Germinal center (tissue), 1 donor: ENCODE results near the gene MACIR.
A peak's percentile ranks its signal among the peaks of the same experiment; 100 is the strongest.
"Not testable (repeated sequence)": the region's sequence is repeated elsewhere in the genome, so short reads cannot be mapped to it uniquely, and the experiment has no call there.

Experiments
- DNase-seq: peaks from one replicate; pipeline ENCODE4 v3.0.0; 2012; ENCODE audit warnings: mixed read lengths, low spot score

MACIR gene

GRCh38 chr5:103258368-103258956 is at the start of gene MACIR:
Gene MACIR (plus strand): TSS chr5:103258763. CDS start chr5:103275920, 17,157 bp downstream.
- peak; percentile 93 for DNase-seq

GRCh38 chr5:103209065-103209464 is 49.5 kb upstream of the MACIR start:
- no peak for DNase-seq

GRCh38 chr5:103210952-103211351 is 47.6 kb upstream of the MACIR start:
- DNase-seq: no peak

- no peak for DNase-seq
Measured at GRCh38 chr5:103211576-103212561, 46.7 kb upstream of the MACIR start.

- DNase-seq: no peak
Measured at GRCh38 chr5:103216137-103216536, 42.4 kb upstream of the MACIR start.

GRCh38 chr5:103216697-103217096 is 41.9 kb upstream of the MACIR start:
- no peak for DNase-seq

DNA sequence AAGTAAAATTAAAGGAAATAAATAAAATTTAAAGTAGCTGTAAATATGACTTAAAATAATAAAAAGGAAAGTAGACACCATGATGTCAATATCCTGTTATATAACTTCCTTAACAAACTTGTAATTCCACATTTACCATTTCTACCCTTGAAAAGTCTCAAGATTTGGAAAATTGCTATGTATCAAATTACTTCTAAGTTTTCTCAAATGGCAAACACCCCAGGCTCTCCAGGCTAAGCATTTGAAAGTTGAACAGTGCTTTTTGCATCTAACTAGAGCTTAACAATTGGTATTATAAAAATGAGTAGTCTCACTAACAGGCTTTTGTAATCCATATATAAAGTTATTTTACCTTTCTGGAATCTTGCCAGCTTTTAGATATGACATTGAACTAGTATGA is 41.5 kb upstream of the MACIR start:
- DNase-seq: no peak

- no peak for DNase-seq
Measured at GRCh38 chr5:103218164-103218563, 40.4 kb upstream of the MACIR start.

- not testable (repeated sequence) for DNase-seq
Measured at GRCh38 chr5:103219074-103219473, 39.5 kb upstream of the MACIR start.

GRCh38 chr5:103223031-103223955 is 35.3 kb upstream of the MACIR start:
- no peak for DNase-seq

GRCh38 chr5:103224118-103224893 is 34.3 kb upstream of the MACIR start:
- DNase-seq: peak; percentile 14

- no peak for DNase-seq
Measured at GRCh38 chr5:103224894-103225246, 33.7 kb upstream of the MACIR start.

GRCh38 chr5:103228061-103228460 is 30.5 kb upstream of the MACIR start:
- no peak for DNase-seq

DNA sequence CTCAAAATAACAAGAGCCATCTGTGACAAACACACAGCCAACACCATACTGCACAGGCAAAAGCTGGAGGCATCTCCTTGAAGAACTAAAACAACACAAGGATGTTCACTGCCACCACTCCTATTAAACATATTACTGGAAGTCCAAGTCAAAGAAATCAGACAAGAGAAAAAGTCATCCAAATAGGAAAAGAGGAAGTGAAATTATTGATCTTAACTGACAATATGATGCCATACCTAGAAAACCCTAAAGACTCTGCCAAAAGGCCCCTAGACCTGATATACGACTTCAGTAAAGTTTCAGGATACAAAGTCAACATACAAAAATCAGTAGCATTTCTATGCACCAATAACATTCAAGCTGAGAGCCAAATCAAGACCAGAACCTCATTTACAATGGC is 30.0 kb upstream of the MACIR start:
- DNase-seq: no peak

- peak; percentile 13 for DNase-seq
Measured at GRCh38 chr5:103232393-103232999, 26.1 kb upstream of the MACIR start.

GRCh38 chr5:103234239-103234975 is 24.2 kb upstream of the MACIR start:
- DNase-seq: no peak

DNA sequence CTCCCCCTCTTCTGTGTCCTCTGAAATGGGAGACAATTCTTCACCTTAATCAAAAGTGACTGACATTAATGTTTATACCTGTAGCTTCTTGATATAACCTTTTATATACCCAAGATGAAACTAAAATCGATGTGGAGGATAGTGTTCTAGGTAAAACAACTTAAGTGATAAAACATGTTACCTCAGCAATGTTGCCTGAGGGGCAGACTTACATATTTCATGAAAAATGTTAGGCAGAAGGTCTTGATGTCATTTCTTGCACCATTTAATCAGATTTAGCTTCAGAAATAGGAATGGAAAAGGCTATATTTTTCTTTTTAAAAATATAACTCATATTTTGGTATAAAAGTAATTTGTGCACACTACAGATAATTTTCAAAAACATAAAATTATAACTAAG is 22.7 kb upstream of the MACIR start:
- DNase-seq: no peak

DNA sequence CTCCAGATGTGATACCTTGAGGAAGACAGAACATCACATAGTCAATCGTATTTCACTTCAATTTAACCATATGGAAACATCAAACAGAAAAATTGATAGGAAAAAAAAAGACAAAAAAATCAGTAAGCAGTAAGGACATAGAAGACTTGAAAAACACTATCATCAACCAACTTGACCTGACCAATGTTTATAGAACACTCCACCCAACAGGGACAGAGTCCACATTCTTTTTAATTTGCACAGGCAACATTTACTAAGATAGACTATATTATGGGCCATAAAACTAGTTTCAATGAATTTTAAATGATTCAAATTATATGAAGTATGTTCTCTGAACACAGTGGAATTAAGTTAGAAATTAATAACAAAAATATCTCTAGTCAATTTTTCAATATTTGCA is 20.8 kb upstream of the MACIR start:
- DNase-seq: no peak

DNA sequence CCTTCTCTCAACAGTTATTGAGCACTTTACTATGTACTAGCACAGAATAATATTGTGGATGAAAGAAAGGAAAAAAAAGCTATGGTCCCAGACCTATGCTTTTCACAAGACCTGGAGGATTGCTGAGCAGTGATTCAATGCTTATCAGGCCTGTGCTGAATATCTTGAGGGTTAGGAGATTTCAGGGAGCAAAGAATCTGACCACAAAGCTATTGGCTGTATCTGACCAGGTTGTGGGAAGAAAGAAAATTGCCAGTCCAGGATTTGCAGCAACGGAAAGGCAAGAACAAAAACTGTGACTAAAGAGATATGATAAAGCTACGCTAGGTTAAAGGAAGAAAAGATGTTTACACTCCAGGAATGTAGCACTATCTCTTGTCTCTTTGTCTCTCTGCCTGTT is 14.9 kb upstream of the MACIR start:
- no peak for DNase-seq

DNA sequence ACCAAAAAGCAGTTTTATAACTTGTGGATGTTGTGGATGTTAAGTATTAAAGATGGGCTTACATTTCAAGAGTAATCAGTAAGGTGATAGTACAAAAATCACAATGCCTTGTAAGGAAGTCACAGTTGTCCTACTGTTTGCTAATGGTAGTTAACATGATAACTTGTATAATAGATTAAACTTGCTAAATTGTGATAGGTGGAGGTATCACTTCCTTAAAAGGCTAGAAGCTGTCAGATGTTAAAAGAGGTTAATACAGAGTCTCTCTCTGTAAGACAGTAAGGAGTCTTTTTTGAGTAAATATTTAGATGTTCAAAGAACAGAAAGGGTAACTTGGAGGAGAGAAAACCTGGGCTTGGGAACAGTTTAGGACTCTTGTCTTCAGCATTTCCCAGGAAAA is 14.2 kb upstream of the MACIR start:
- DNase-seq: no peak
